Activated gamma-delta T cell treated with anti-CD3 and anti-CD28 coated beads, Interleukin-2, amount 50 U/mL, for 16 hours (primary cell): ENCODE results near the gene NR4A3.
"Not testable (repeated sequence)": the region's sequence is repeated elsewhere in the genome, so short reads cannot be mapped to it uniquely, and the experiment has no call there.

Experiments used
- DNase-seq: peaks from one replicate; pipeline ENCODE4 v3.0.0-alpha.2; 2020; ENCODE audit warnings: low read depth

NR4A3 gene

DNA sequence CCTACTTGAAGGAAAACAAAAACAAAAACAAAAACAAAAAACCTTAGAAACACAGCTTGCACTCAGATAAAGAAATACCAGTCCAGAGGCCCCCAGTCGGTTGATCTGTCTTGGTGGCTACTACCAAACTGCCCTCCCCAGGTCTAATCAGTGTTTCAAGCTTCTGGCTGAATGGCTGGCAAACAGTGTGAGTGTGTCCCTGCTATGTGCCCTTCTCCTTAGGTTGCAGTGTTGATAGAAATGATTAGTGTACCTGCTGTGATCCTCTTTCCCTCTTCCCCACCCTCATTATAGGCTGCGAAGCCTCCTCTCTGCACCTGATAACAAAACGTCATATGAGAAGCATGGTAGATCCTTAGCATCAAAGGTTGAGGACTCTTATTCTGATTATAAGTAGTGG, 12.8 kb downstream of the NR4A3 start:
- no peak for DNase-seq

DNA sequence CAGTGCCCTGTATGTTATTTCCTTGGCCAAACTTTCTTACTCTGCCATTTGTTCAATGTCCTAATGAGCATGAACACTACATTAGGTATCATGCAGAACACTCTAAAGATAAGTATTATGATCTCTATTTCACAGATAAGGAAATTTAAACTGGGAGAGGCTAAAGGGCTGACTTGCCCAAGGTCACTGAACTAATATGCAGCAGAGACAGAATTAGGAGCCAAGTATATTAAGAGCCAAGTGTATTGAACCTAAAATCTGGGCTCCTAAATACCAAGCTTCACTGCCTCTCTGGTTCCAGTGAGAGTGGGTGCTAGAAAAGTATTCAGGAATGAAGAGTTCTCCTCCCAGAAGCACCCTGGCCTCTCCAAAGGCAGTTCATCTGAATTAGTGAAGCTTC, 13.5 kb downstream of the NR4A3 start:
- DNase-seq = no peak

DNA sequence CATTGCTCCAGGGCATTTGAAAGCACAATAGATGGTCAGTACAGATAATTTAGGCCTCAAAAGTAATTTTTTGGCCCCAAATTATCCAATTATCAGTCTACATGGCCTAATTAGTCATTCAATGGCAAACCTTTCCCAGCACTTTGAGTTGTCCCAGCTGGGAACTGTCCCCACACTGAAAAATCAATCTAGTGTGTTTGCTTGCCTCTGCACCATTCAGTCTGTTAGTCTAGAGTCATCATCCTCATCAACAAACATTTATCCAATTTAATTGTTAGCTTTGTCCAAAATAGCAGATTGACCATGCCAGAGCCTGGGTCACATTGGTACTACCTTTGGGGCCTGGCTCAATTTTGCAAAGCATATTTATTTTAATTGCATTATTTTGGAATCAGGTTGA, 13.9 kb downstream of the NR4A3 start:
- no peak for DNase-seq

DNA sequence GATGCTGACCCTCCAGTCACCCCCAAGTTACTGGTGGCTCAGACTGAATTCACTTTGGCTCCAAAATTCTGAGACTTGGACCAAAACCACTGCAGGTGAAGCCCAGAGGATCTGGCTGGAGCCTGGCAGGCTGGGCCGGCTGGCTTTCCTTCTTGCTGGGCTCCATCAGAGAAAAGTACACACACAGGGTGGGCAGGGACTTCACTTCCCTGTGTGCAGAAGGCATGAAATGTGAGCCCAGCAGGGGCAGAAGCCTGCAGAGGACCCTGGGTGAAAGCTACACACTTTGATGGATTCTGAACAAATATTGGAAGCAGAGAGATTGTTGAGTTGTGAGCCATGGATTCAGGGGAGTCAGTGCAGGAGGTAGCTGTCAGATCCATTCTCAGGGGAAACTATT, 18.4 kb downstream of the NR4A3 start:
- no peak for DNase-seq

DNA sequence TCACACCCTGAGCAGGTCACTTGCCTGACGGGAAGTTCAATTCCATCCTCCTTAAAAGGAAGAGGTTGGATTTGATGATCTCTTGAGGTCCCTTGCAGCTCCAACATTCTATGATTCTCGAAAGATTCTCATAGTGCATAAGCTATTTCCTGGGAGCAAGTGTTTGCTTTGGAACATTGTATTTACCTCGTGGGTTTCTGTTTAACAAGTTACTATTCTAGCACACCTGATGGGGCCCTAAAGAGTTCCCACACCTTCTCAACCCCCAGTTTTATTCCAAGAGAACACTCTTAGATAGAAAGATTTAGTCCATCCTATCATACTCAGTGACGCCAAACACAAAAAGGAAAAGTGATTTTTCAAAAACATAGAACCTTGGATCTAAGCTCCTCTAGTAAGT, 23.4 kb downstream of the NR4A3 start:
- no peak for DNase-seq

DNA sequence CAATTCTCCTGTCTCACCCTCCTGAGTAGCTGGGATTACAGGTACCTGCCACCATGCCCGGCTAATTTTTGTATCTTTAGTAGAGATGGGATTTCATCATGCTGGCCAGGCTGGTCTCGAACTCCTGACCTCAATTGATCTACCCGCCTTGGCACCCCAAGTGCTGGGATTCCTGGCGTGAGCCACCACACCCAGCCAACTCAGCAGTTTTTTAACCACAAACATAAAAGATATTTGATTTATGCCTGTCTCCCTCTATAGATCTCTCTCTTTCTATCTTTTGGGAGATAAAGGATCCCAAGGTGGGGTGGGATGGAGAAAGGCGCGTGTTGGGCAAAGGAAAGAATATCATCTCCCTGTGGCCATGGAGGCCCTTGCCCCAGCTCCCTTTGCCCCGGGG, 26.8 kb downstream of the NR4A3 start:
- no peak for DNase-seq

DNA sequence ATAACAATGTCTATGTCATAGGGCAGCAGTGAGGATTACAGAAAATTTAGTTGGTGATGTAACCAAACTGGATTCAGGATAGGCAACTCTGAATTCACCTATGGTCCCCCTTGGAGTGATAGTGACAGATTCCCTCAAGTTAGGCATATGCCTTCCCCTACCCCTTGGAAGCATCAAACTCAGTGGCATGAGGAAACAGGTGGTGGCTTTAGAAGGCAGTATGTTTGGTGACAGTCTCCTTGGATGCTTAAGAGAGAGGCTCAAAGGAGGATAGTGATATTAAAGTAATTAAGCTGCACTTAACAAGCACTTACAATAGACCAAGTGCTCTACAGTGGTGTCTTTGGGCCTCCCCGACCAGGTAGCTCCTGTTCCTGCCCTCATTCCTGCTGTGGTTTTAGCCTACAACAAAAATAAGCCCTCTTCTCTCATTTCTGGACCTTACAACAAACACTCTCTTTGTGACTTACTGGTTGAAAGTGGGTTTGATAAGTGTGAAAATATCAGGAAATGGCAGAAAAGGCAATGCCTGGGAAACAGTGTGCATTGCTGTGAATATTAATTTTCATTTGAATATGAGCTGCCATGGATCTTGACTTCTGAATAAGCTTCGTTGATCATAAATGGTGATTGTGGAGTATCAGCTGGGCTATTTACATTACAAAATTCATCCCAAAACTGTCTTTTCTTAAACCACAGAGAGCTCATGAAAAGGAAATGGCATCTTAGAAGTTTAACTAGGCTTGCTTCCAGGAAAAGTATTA, 29.2 kb downstream of the NR4A3 start:
- DNase-seq = no peak

DNA sequence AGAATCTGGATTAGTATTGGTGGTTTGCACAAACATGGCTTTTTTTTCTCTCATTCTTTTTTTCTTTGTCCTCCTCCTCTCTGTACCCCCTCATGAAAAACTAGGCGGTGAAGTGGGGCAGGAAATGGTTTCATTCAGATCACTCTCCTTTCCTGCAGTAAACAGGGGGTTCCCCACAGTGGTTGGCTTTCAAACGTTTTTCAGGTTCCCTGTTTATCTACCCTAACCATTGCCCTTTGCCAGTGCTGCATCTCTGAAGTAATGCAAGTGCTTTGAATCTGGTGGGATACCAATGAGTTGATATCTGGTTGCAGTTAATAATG, 29.8 kb downstream of the NR4A3 start:
- DNase-seq = peak; percentile 22

DNA sequence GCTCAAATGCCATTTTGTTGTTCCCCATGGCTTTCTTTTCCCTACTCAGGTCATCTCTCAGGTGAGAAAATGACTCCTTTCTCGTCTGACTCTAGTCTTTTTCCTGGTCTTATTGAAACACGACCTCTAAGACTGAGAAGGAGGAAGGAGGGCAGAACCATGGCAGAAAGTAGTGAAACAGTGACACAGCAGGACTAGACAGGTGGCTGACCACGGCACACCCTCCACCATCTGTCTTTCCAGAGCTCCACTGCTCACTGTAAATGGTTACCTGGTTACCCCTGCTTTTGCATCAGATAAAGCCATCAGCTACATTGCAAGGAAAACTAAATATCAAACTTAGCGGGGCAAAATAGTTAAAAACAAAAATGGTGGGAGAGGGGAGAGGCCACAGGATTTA, 30.9 kb downstream of the NR4A3 start:
- DNase-seq = no peak

DNA sequence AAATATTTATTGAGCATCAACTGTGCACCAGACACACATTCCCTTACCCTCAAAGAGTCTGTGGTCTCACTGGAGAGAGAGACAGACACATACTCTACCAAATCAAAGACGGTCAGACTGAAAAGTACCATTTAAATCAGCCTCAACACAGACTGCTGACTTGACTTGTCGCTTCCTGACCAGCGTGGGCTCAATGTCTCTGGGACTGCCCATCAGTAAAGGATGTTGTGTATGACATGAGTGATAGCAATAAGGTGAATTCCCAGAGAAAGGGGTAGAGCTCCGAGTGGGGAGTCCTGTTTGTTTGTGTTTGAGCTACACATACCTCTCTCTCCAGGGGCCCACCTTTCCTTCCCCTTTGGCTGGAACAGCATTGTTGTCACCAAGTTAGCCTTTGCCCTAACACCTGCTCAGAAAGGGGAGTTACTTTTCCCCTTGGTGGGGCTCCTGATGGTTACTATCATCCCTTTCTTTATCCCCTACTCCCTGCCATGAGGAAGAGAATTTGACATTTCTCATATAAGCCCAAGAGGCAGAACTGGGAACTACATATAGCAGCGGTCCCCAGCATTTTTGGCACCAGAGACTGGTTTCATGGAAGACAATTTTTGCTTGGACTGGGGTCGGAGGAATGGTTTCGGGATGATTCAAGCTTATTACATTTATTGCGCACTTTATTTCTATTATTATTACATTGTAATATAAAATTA, 33.9 kb downstream of the NR4A3 start:
- no peak for DNase-seq

DNA sequence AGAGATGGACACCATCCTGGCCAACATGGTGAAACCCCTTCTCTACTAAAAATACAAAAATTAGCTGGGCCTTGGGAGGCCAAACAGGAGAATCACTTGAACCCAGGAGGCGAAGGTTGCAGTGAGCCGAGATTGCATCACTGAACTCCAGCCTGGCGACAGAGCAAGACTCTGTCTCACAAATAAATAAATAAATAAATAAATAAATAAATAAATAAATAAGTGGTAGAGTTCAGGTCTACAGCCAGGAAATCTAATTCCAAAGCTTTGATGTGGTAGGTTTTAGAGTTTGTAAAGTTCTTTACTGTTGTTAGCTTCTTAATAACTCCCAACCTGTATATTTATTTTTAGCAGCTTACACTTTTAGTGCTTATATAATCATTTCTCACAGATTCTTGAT, 35.9 kb downstream of the NR4A3 start:
- not testable (repeated sequence) for DNase-seq

DNA sequence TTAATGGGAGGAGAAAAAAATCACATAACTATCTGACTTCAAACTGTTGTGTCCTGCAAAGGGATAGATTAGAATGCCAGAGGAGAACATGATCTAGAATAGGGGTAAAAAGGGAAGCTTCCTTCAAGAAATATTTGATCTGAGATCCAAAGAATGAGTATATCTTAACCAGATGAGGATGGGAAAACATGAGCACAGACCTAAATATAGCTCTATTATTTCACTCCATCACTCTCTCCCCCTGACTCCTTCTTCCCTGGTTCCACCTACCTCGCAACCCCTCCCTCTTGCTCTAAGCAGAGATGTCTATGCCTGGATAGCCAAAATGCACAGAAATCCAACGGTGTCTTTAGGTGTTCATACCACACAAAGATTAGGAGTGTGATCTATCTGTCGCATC, 36.4 kb downstream of the NR4A3 start:
- DNase-seq = no peak

DNA sequence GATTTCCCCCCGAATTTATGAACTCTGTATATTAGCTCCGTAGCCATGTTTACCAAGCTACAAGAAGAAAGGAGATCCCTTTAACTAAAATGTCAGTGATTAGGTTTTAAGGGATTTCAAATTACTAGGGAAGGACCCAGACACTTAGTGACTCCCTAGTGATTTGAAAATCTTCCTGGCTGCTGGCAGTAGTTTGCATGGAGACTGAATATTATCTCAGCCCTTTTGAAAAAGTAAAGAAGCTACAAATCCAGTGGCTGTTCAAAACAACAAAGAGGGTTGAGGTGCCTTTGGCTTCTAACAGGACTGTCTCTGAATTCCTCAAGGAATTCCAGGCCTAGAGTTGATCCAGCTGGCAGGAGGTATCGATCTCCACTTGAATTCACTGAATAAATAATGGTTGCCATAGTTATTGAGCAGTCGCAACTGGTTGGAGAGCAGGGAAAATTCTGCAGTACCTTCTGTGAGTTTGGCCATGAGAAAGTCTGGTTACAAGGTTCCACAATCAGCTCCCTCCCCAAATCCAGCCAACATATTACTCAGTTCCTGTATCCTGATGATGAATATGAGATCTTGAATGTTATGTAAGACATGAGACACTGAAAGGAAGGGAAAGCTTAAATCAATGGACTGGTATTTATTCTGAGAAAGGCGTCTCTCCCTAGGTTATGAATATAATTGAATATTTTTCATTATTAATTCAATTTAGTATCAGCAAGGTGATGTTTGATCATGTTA, 37.7 kb downstream of the NR4A3 start:
- DNase-seq = no peak

DNA sequence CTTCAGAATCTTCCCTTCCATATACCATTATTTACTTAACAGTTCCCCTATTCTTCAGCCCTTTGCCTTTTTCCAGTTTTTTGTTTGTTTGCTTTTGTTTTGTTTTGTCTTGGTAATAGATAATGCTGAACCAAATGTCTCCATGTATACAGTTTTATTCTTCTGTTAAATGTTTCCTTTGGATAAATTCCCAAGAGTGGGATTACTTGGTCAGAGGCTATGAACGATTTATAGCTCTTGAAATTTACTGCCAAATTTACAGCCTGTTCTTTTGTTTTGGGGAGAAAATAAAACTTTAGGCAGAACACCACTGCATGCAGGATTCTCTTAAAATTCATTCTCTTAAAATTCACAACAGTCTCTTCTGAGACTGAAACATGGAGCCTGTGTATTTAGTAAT, 38.6 kb downstream of the NR4A3 start:
- no peak for DNase-seq

DNA sequence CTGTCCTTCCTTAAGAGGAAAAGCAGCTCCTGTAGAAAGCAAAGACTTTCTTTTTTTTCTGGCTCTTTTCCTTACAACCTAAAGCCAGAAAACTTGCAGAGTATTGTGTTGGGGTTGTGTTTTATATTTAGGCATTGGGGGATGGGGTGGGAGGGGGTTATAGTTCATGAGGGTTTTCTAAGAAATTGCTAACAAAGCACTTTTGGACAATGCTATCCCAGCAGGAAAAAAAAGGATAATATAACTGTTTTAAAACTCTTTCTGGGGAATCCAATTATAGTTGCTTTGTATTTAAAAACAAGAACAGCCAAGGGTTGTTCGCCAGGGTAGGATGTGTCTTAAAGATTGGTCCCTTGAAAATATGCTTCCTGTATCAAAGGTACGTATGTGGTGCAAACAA, 42.3 kb downstream of the NR4A3 start:
- DNase-seq = no peak

DNA sequence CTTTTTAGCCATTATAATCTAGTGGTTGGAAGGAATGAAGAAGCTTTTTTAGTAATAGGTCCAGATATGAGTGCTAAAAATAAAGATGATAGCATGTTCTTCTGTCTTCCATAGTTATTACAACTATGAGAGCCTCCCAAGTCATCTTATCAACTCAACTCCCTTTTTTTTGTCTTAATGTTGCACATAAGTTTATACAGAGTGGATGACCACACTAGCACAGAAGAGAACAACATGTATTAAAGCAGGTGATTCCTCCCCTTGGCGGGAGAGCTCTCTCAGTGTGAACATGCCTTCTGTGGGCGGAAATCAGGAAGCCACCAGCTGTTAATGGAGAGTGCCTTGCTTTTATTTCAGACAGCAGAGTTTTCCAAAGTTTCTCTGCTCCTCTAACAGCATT, 44.7 kb downstream of the NR4A3 start:
- DNase-seq = no peak

DNA sequence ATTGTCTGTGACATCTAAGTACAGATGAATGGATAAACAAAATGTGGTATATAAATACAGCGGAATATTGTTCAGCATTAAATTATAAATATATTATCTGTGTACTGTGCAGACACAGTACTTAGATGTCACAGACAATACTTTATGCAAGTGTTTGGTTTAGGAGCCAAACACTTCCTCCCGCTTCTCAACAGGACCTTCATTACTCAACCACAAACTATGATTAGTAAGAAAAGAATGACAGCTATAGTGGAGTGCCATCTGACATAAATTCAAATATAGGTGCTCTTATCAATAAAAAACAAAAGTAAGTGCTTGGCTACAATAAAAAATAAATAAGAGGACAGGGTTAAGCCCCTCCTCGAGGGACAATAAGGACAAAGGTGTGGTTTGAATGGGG, 45.9 kb downstream of the NR4A3 start:
- DNase-seq = no peak

DNA sequence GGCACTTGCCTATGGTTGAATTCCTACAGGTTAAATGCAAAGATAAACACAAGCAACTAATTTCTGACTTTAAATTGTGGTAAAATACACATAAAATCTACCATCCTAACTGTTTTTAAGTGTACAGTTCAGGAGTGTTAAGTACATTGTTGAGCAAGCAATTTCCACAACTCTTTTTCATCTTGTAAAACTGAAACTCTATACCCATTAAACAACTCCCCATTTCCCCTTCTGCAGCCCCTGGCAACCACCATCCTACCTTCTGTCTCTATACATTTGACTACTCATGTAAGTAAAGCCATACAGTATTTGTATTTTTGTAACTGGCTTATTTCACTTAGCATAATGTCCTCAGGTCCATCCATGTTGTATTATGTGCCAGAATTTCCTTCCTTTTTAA, 46.3 kb downstream of the NR4A3 start:
- DNase-seq = no peak

DNA sequence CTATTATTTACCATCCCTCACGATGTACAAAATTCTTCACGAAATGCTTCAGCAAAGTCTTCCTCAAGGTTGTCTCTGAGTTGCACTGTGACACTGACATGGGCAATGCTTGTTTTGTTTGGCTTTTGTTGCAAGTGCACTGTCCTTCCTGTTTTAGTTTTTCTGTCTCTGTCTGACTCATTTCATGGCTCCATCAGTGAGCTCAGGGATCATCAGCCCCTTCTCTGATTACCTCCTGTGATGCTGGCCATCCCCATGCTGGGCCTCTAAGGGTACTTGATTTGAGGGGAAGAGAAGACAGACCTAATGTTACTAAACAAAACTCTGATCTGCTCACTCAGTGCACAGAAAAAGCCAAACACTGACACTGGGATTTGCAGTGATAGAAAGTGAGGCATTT, 47.2 kb downstream of the NR4A3 start:
- no peak for DNase-seq

DNA sequence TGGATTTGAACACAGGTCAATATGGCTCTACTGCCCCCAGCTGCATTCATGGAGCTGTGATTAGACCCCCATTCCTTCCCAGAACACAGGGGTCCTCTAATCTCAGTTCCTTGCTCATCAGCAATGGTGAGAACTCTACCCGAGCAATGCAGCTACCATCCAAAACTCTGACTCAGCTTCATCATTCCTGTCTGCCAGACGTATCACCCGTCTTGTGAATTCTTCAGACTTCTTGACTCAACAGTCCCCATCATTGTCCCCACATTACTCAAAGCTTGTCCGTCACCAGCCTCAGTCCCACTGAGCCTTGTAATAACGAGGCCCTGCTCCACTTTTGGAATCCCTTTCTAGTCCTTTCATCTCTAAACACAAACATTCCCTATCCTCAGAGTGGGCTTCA, 48.4 kb downstream of the NR4A3 start:
- DNase-seq = no peak

DNA sequence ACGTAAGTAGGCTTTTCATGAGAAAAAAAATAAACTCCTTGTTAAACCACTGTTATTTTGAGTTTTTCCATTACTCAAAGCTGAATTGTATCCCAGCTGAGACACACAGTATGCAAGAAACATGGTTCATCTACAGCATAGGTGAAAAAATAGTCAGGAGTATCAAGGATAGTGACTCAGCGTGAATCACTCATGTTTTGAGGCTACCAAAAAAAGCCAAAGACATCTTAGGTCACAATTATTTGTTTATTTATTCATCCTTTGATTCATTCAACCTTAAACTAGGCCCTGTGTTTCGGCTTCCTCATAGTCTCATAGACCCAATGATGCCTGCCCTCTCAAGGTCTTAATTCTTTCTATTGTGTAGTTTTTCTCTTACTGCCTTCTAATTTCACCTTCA, 51.8 kb downstream of the NR4A3 start:
- no peak for DNase-seq

DNA sequence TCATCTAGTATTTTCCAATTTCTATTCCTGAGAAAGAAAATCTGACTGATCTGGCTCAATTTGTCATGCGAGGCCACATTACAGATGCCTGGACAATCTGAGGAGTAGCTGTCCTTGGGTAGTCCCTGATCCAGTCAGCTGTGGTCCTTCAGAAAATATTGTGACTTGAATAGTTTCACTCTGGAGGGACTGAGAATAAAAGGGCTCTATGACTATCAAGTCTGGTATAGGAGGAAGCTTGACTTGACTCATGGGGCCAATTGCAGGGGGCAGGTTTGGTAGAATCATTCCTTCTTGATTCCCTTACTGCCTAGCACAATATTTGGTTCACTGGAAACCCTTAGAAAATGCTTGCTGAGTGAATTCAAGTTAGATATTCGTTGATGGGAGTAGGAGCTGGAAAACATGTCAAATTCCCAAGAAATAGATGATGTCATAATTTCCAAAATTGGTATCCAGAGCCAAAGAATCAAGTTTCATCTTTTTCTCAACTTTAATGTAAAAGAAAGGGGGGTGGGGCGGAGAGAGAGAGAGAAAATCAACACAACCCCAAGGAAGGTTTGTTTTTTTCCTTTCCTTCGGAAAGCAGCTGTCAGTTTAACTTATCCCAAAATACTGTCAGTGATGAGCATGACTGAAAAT, 52.4 kb downstream of the NR4A3 start:
- DNase-seq = no peak

DNA sequence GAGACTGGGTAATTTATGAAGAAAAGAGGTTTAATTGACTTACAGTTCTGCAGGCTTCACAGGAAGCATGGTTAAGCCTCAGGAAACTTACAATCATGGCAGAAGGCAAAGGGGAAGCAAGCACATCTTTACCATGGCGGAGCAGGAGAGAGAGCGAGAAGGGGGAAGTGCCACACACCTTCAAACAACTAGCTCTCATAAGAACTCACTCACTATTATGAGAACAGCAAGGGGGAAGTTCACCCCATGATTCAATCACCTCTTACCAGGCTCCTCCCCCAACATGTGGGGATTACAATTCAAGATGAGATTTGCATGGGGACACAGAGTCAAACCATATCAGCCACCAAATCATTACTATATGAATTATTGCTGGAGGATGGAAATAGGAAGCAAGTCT, 54.5 kb downstream of the NR4A3 start:
- DNase-seq = no peak
